Stimulated activated memory B cell treated with anti-CD40 and anti-IgM and Interleukin-4, amounts not matched to agents 10 μg/mL and 1 μg/mL and 100 μg/mL, for 72 hours (primary cell): ENCODE results near the gene KCNK15.

Source experiments
- ATAC-seq: fragments of 150-1000 bp; cut with Tn5 transposase; 2 replicates; pipeline ENCODE4 v1.10.0; 2021
- H3K27ac Mint-ChIP-seq: one replicate; pipeline ENCODE4 v1.8.0; 2022; ENCODE audit warnings: mild to moderate bottlenecking, mixed read lengths
- H3K27me3 Mint-ChIP-seq: one replicate; pipeline ENCODE4 v1.8.0; 2022; ENCODE audit warnings: mixed read lengths
- H3K36me3 Mint-ChIP-seq: one replicate; pipeline ENCODE4 v1.8.0; 2022; ENCODE audit warnings: mixed read lengths
- H3K4me1 Mint-ChIP-seq: one replicate; pipeline ENCODE4 v1.8.0; 2022; ENCODE audit warnings: mixed read lengths
- H3K4me3 Mint-ChIP-seq: one replicate; pipeline ENCODE4 v1.8.0; 2022; ENCODE audit warnings: mild to moderate bottlenecking, moderate library complexity, mixed read lengths
- H3K9me3 Mint-ChIP-seq: one replicate; pipeline ENCODE4 v1.8.0; 2022; ENCODE audit warnings: mixed read lengths

Gene KCNK15

DNA sequence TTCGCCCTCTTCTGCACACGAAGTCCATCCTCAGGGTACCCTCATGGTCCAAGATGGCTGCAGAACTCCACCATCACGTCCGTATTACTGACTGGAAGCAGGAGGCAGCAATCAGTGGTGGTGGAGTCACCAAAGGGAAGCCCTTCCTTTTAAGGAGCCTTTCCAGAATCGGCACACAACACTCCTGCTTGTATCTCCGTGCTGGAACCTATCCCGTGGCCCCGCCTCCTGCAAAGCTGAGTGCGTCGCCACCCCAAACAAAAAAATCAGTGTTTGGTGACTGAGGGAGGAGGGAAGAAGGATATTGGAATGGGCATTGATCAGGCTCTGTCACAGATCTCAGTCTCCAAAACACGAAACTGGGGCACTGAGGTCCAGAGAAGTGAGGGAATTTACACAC is 36.3 kb upstream of the KCNK15 start:
- ATAC-seq = no peak
- H3K4me3 Mint-ChIP-seq = no peak overlapping the region
- H3K36me3 Mint-ChIP-seq = no peaks in the 10 kb centered on the region

DNA sequence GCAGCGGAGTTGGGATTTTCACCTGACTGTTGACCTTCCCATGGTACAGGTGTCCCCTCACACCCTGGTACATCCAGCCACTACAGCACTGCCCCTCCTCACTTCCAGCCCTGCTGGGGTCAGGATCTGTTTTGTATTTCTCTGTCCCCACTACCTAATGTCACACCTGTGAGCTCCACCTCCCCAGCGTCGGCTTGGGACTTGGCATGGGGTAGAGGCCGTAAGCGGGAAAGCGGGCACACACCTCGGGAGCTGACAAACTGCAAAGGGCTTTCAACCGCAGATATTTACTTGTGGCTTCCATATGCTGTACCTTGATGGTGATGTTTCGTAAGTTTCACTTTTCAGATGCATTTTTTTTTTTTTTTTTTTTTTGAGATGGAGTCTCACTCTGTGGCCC is 35.9 kb upstream of the KCNK15 start:
- no peak overlapping the region for H3K4me3 Mint-ChIP-seq
- no peak for ATAC-seq
- peaks cover 38% of the 10 kb centered on the region for H3K27me3 Mint-ChIP-seq
- no peaks in the 10 kb centered on the region for H3K9me3 Mint-ChIP-seq
- H3K4me1 Mint-ChIP-seq = no peaks in the 10 kb centered on the region
- H3K27ac Mint-ChIP-seq = no peak overlapping the region
- H3K36me3 Mint-ChIP-seq = no peaks in the 10 kb centered on the region

More for the DNA sequence above, 36.3 kb upstream of the KCNK15 start:
- Mint-ChIP-seq H3K9me3 (no peaks in the 10 kb centered on the region), H3K27ac (no peak overlapping the region), H3K27me3 (peaks cover 34% of the 10 kb centered on the region), H3K4me1 (no peaks in the 10 kb centered on the region)

DNA sequence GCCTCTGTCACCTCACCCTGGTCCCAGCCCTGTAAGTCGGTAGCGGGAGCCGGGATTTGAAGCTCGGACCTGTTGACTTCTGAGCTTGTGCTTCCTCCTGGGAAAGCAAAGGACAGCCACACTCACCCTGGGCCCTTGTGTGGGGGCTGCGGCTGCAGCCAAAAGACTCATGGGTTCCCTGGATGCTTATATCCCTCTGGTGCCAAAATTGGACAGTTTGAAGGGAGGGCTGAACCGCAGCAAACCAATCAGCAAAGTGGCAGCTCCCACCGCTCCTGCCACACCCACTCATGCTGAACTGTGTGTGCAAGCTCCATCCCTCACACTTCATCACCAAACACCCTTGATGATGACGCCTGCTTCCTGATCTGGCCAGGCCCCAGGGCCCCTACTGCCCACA is 34.4 kb upstream of the KCNK15 start:
- no peaks in the 10 kb centered on the region for H3K36me3 Mint-ChIP-seq
- H3K4me1 Mint-ChIP-seq = no peaks in the 10 kb centered on the region
- H3K27ac Mint-ChIP-seq = no peak overlapping the region
- ATAC-seq = no peak
- H3K9me3 Mint-ChIP-seq = no peaks in the 10 kb centered on the region
- H3K27me3 Mint-ChIP-seq = peaks cover 30% of the 10 kb centered on the region
- H3K4me3 Mint-ChIP-seq = no peak overlapping the region

DNA sequence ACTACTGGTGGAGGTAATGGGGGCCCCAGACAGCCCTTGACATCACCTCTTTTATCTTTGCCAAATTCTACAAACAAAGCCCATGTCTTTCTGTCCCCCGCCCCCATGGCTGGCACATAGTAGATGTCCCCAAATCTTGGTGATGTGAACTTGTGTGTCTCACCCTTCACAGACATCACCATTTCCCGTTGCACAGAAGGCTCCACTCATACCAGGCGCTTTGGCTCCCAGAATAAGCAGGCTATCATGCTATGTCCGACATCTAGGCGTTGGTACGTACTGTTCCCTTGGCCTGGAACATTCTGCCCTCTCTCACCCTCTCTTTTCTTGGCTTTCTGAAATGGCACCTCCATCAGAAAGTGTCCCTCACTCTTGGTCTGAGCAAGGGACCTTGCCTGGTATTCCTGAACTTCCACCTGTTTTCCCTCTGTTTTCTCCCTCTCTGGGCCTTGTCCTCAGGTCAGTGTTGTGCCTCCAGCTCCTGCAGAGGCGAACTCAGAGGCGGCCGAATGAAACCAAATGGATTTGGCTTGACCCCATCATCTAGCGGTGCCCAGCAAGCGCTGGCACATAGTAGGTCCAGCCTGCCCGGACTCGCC is 31.5 kb upstream of the KCNK15 start:
- Mint-ChIP-seq H3K4me1 (no peaks in the 10 kb centered on the region), H3K4me3 (no peak overlapping the region), H3K36me3 (no peaks in the 10 kb centered on the region), H3K27ac (no peak overlapping the region), H3K27me3 (peaks cover 30% of the 10 kb centered on the region), H3K9me3 (no peaks in the 10 kb centered on the region)
- ATAC-seq = no peak

DNA sequence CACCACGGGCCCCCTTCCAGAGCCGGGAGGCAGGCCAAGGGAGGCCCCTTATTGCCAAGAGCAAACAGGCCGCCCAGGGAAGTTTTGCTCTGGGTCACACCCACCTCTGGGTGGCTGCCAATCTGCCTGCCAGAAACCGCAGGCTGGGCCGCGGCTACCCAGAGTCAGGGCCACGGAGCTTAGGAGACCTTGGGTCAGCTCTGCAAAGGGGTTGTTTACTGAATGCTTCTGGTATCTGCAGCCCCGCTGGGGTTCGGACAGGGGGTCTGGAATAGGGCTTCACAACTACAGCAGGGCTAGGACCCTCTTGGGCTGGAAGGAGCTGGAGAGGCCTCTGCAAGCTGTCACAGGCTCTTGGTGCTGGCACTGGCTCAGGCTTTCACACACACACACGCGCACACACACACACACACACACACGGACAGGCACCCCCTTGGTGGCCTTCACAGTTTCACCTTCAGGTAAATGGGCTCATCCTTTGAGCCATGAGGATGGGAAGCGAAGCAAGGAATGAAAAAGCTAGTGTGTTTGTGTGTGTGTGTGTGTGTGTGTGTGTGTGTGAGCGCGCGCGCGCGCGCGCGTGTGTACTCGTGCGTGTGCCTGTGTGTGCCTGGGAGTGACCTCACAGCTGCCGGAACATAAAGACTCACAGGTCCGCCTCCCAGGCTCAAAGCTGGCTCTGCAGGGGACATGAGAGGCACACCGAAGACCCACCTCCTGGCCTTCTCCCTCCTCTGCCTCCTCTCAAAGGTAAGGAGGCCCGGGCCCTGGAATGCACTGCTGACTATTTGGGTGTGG is 30.8 kb upstream of the KCNK15 start, which contains the start of gene CCN5:
Gene CCN5, plus strand, starts transcription at position 669 of the 798 bp plus-strand sequence. Its CDS starts 22 bp downstream, at position 691.
- no peak within 1 kb of the TSS for H3K4me3 Mint-ChIP-seq
- H3K4me1 Mint-ChIP-seq = no peaks in the 10 kb centered on the region
- no peak within 1 kb of the TSS for H3K27ac Mint-ChIP-seq
- no peaks in the 10 kb centered on the region for H3K9me3 Mint-ChIP-seq
- no peaks in the 10 kb centered on the region for H3K36me3 Mint-ChIP-seq
- H3K27me3 Mint-ChIP-seq = peaks cover 30% of the 10 kb centered on the region
- ATAC-seq = no peak

DNA sequence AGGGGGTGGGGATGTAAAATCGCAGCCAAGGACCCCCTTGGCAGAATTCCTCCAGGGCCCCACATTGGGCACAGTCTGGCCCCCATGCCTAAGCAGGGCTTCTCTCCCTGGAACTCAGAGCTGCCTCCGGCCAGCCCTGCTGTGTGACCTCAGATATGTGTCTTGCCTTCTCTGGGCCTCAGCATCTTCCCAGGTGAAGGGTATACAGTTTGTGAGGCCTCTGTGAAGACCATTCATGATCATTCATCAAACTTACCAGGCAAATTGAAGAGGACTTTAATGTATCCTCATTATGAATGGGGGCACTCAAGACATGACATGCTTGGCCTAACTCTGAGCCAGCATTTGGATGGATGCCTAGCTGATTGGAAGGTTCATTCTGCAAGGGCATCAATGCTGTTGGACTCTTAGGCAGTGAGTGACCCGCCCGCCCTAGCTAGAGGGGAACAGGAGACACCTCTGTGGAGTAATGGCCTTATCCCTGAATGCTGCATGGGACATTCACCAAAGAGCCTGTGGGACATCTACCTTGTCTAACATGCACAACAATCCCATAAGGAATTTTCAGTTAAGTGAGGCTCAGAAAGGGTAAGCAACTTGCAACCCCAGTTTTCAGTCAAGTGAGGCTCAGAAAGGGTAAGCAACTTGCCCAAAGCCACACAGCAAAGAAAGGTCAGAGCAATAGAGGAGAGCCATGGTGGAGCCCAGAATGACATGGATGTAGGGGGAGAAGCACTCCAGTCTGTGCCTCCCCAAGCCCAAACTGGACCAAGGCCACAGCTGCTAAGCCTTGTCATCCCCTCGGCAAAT is 30.0 kb upstream of the KCNK15 start:
- H3K36me3 Mint-ChIP-seq = no peaks in the 10 kb centered on the region
- H3K4me1 Mint-ChIP-seq = no peaks in the 10 kb centered on the region
- no peak overlapping the region for H3K4me3 Mint-ChIP-seq
- peaks cover 30% of the 10 kb centered on the region for H3K27me3 Mint-ChIP-seq
- H3K27ac Mint-ChIP-seq = no peak overlapping the region
- no peaks in the 10 kb centered on the region for H3K9me3 Mint-ChIP-seq
- ATAC-seq = no peak

DNA sequence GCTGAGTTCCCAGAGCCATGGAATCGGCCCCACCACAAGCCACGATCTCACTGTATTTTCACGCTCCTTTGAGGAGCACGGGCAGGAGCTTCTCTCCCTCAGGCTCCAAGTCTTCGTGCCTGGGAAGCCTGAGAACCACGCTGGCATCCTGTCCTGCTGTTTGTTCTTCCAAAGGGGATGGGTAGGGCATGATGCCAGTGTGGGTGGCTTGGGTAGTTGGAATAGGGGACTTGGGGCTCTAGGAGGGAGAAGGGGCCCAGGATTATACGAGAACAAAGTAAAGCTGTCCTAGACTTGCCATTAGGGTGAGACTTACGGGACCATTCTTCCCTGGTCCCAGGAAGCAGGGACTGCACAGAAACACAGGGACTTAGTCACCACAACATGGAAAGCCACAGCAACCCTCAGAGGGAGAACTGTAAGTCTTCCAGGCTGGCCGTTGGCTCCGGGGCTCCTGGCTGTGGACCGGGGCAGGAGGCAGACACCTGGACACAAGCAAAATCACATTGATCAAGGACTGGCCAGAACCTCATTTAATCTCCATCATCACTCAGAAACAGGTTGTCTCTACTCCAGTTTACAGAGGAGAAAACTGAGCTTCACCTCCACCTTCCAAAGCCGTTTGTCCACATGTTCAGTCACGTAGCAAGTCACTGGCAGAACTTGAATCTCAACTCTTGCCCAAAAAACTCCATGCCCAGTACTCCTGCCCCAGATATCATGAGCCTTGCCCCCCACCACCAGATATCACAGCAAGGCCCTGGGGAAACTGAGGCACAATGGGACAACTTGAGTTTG is 29.2 kb upstream of the KCNK15 start:
- Mint-ChIP-seq H3K27me3 (peaks cover 25% of the 10 kb centered on the region), H3K4me1 (no peaks in the 10 kb centered on the region), H3K4me3 (no peak overlapping the region), H3K27ac (no peak overlapping the region), H3K36me3 (no peaks in the 10 kb centered on the region), H3K9me3 (no peaks in the 10 kb centered on the region)
- ATAC-seq = no peak

DNA sequence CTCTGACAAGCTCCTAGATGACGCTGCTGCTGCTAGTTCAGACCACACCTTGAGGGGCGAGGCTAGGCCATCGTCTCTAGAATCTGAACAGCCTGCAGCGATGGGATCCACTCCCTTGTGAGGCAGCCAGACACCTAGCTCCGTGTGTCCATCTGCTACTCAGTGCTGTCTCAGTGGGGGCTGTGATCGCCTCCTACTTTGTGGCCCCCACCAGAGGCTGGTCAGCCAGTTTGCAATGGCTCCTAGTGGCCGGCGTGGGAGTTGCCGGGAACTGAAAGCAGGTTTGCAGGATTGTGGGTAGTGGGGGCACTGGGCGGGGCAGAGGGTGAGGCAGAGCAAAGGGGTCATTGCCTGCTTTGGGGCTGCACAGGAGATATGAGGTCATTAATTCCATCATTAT is 27.7 kb upstream of the KCNK15 start:
- Mint-ChIP-seq H3K27ac (no peak overlapping the region), H3K9me3 (no peaks in the 10 kb centered on the region), H3K4me3 (no peak overlapping the region), H3K27me3 (peaks cover 15% of the 10 kb centered on the region), H3K36me3 (no peaks in the 10 kb centered on the region), H3K4me1 (no peaks in the 10 kb centered on the region)
- no peak for ATAC-seq

DNA sequence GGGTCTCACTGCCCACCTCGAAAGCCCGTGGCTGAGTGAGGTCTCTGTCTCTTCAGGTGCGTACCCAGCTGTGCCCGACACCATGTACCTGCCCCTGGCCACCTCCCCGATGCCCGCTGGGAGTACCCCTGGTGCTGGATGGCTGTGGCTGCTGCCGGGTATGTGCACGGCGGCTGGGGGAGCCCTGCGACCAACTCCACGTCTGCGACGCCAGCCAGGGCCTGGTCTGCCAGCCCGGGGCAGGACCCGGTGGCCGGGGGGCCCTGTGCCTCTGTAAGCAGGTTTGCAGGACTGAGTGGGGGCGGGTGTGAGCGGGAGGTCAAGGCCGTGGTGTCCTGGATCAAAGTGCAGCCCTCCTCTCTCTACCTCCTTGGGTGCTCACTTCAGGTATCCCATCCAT is 25.8 kb upstream of the KCNK15 start:
- ATAC-seq = no peak
- H3K27me3 Mint-ChIP-seq = no peaks in the 10 kb centered on the region
- H3K9me3 Mint-ChIP-seq = no peaks in the 10 kb centered on the region
- H3K4me3 Mint-ChIP-seq = no peak overlapping the region
- H3K36me3 Mint-ChIP-seq = no peaks in the 10 kb centered on the region
- no peak overlapping the region for H3K27ac Mint-ChIP-seq
- no peaks in the 10 kb centered on the region for H3K4me1 Mint-ChIP-seq

DNA sequence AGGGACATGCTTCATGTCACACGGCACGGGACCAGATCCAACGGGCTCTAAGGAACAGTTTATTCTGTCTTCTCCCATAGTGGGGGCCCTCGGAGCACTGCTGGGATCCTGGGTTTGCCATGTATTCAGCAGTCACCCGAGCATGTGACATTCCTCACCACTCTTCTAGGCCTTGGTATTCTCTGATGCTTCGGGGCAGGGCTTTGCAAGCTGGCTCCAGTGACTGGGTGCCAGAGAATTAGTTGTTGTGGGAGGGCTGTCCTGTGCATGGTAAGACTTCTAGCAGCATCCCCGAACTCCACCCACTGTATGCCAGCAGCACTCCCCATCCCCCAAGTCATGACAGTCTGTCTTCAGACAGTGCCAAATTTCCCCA is 25.1 kb upstream of the KCNK15 start:
- Mint-ChIP-seq H3K4me3 (no peak overlapping the region), H3K36me3 (no peaks in the 10 kb centered on the region), H3K27ac (no peak overlapping the region), H3K4me1 (no peaks in the 10 kb centered on the region), H3K27me3 (no peaks in the 10 kb centered on the region), H3K9me3 (no peaks in the 10 kb centered on the region)
- no peak for ATAC-seq

DNA sequence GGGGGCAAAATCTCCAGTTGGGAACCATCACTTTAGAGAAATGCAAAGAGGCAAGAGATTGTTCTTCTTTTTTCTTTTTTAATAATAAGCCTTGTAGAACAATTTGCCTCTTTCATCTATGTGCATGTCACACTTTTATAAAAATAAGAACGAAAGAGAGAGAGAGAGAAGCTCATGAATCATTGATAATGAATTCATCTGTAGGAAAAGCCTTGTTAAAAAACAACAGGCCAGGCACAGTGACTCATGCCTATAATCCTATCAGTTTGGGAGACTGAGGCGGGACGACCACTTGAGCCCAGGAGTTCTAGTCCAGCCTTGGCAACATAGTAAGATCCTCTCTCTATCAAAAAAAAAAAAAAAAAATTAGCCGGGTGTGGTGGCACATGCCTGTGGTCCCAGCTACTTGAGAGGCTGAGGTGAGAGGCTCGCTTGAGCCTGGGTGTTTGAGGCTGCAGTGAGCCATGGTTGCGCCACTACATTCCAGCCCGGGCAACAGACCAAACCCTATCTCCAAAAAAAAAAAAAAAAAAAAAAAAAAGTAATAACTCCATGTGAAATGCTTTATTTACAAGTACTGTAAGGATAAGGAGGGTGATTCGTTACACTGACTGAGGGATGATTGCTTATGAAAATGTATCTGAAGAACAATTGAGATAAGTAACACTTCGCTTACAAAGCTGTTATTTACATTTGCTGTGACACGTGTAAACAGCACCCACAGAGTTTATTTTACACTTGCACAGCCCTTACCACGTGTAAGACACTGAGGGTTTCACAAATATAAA is 24.5 kb upstream of the KCNK15 start:
- Mint-ChIP-seq H3K4me1 (no peaks in the 10 kb centered on the region), H3K9me3 (no peaks in the 10 kb centered on the region), H3K27ac (no peak overlapping the region), H3K36me3 (no peaks in the 10 kb centered on the region), H3K4me3 (no peak overlapping the region), H3K27me3 (peaks cover 1% of the 10 kb centered on the region)
- no peak for ATAC-seq

DNA sequence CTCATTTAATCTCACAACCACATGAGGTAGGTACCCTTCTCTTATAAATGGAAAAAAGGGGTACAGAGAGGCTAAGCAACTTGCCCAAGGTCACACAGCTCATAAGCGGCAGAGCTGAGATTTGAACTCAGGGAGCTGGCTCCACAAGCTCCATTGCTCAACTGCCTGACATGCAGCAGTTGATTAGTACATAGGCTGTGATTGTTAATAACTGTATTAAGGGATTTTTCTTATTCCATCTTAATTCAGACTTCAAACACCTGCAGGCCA is 23.9 kb upstream of the KCNK15 start:
- no peak for ATAC-seq
- peaks cover 6% of the 10 kb centered on the region for H3K27me3 Mint-ChIP-seq
- H3K36me3 Mint-ChIP-seq = no peaks in the 10 kb centered on the region
- no peak overlapping the region for H3K4me3 Mint-ChIP-seq
- H3K27ac Mint-ChIP-seq = no peak overlapping the region
- H3K4me1 Mint-ChIP-seq = no peaks in the 10 kb centered on the region
- no peaks in the 10 kb centered on the region for H3K9me3 Mint-ChIP-seq

DNA sequence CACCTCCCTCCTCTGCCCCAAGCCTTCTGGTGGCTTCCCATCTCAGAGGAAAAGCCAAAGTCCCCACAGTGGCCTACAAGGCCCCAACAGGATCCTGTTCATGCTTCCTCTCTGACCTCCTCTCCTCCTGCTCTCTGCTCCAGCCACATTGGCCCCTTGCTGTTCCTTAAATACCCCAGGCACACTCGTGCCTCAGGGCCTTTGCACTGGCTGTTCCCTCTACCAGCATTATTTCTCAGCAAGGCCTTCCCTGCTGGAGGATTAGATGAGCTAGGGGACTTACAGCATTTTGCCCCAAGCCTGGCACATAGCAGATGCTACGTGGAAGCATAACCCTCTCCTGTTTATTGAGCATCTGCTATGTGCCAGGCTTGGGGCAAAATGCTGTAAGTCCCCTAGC is 22.7 kb upstream of the KCNK15 start:
- Mint-ChIP-seq H3K4me1 (no peaks in the 10 kb centered on the region), H3K36me3 (no peaks in the 10 kb centered on the region), H3K9me3 (no peaks in the 10 kb centered on the region), H3K27me3 (peaks cover 17% of the 10 kb centered on the region), H3K27ac (no peak overlapping the region), H3K4me3 (no peak overlapping the region)
- no peak for ATAC-seq

DNA sequence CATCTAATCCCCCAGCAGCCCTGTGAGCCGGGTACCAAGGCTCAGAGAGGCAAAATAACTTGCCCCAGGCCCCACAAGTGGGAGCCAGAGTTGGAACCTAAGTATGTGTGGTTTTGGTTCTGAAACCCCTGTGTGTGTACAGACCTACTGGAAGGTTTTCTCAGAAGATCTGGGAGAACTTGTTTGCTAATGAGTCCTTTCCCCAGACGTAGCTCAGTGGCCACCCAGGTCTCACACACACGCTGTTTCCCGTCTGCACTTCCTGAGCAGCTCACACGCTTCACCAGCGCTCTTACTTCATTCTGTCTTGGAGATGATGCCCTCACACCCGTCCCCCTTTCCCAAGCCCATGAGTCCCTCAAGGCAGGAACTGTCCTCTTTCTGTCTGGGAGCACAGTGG is 22.3 kb upstream of the KCNK15 start:
- ATAC-seq = no peak
- Mint-ChIP-seq H3K27ac (no peak overlapping the region), H3K9me3 (no peaks in the 10 kb centered on the region), H3K27me3 (peaks cover 17% of the 10 kb centered on the region), H3K36me3 (no peaks in the 10 kb centered on the region), H3K4me3 (no peak overlapping the region), H3K4me1 (no peaks in the 10 kb centered on the region)
